H7 (cell line): Measurements from ENCODE around the gene TP63. TPM values are rescaled to one million over a fixed set of nuclear protein-coding genes. Genes with fewer than 3 reads are reported as not detected.

Source experiments
- DNase-seq: peaks from one replicate; pipeline ENCODE4 v3.0.0; 2012
- H3K27me3 ChIP-seq: 2 replicates; pipeline ENCODE4 v1.6.0; 2011; ENCODE audit warnings: mild to moderate bottlenecking, low read length; ENCODE audit not compliant: control insufficient read depth, insufficient read depth
- H3K36me3 ChIP-seq: replicated peaks from 2 replicates; pipeline ENCODE4 v1.5.1; 2011; ENCODE audit warnings: low read length; ENCODE audit not compliant: control insufficient read depth, insufficient read depth
- H3K4me3 ChIP-seq: 2 replicates; pipeline ENCODE4 v1.5.1; 2011; ENCODE audit warnings: low read depth, mild to moderate bottlenecking, control low read depth, low read length, moderate library complexity; ENCODE audit not compliant: insufficient read depth
- total RNA-seq: library from RNA; depleted of rRNA; stranded (reverse); fragments of >200 nt; shearing (Covaris generic); gene quantifications from 2 replicates; pipeline ENCODE4 v1.2.3, GENCODE V29; 2014

Gene TP63
- total RNA-seq, 1 experiment from 2014 or later = not detected

GRCh38 chr3:189860296-189860695 is 229.1 kb downstream of the TP63 start:
- Histone ChIP-seq H3K27me3 (no peaks in the 10 kb centered on the region), H3K4me3 (no peak overlapping the region), H3K36me3 (no peaks in the 10 kb centered on the region)
- DNase-seq = no peak

GRCh38 chr3:189862385-189862998 is 231.3 kb downstream of the TP63 start:
- Histone ChIP-seq H3K27me3 (no peaks in the 10 kb centered on the region), H3K36me3 (no peaks in the 10 kb centered on the region), H3K4me3 (no peak overlapping the region)
- DNase-seq = no peak

- Histone ChIP-seq H3K4me3 (no peak overlapping the region), H3K36me3 (no peaks in the 10 kb centered on the region), H3K27me3 (no peaks in the 10 kb centered on the region)
- no peak for DNase-seq
Measured at GRCh38 chr3:189863031-189863430, 231.8 kb downstream of the TP63 start.

- DNase-seq = no peak
- no peaks in the 10 kb centered on the region for H3K36me3 ChIP-seq
- no peak overlapping the region for H3K4me3 ChIP-seq
- H3K27me3 ChIP-seq = no peaks in the 10 kb centered on the region
Measured at GRCh38 chr3:189868061-189868460, 236.9 kb downstream of the TP63 start.

- Histone ChIP-seq H3K36me3 (no peaks in the 10 kb centered on the region), H3K4me3 (no peak overlapping the region), H3K27me3 (no peaks in the 10 kb centered on the region)
- no peak for DNase-seq
Measured at GRCh38 chr3:189869165-189869564, 238.0 kb downstream of the TP63 start.

- Histone ChIP-seq H3K36me3 (no peaks in the 10 kb centered on the region), H3K27me3 (no peaks in the 10 kb centered on the region), H3K4me3 (no peak overlapping the region)
- DNase-seq = no peak
Measured at GRCh38 chr3:189871418-189871817, 240.2 kb downstream of the TP63 start.

- DNase-seq = no peak
- Histone ChIP-seq H3K27me3 (no peaks in the 10 kb centered on the region), H3K36me3 (no peaks in the 10 kb centered on the region), H3K4me3 (no peak overlapping the region)
Measured at GRCh38 chr3:189883113-189883753, 252.0 kb downstream of the TP63 start.

GRCh38 chr3:189890496-189890895 is 259.3 kb downstream of the TP63 start:
- H3K4me3 ChIP-seq = no peak overlapping the region

GRCh38 chr3:189896533-189896932 is 265.3 kb downstream of the TP63 start:
- Histone ChIP-seq H3K27me3 (no peaks in the 10 kb centered on the region), H3K4me3 (no peak overlapping the region), H3K36me3 (no peaks in the 10 kb centered on the region)
- DNase-seq = no peak

More at GRCh38 chr3:189890496-189890895, 259.3 kb downstream of the TP63 start:
- Histone ChIP-seq H3K27me3 (no peaks in the 10 kb centered on the region), H3K36me3 (no peaks in the 10 kb centered on the region)
- DNase-seq = no peak

- Histone ChIP-seq H3K36me3 (no peaks in the 10 kb centered on the region), H3K27me3 (no peaks in the 10 kb centered on the region), H3K4me3 (no peak overlapping the region)
- no peak for DNase-seq
Measured at GRCh38 chr3:189897406-189897805, 266.2 kb downstream of the TP63 start.

- no peak overlapping the region for H3K4me3 ChIP-seq
- H3K27me3 ChIP-seq = no peaks in the 10 kb centered on the region
- DNase-seq = no peak
- H3K36me3 ChIP-seq = no peaks in the 10 kb centered on the region
Measured at GRCh38 chr3:189898559-189899153, 267.5 kb downstream of the TP63 start.

GRCh38 chr3:189899186-189899585 is 268.0 kb downstream of the TP63 start:
- no peak for DNase-seq
- Histone ChIP-seq H3K36me3 (no peaks in the 10 kb centered on the region), H3K4me3 (no peak overlapping the region), H3K27me3 (no peaks in the 10 kb centered on the region)

- H3K4me3 ChIP-seq = no peak overlapping the region
- no peak for DNase-seq
- H3K27me3 ChIP-seq = no peaks in the 10 kb centered on the region
- no peaks in the 10 kb centered on the region for H3K36me3 ChIP-seq
Measured at GRCh38 chr3:189900578-189900977, 269.4 kb downstream of the TP63 start.

- Histone ChIP-seq H3K27me3 (no peaks in the 10 kb centered on the region), H3K4me3 (no peak overlapping the region), H3K36me3 (no peaks in the 10 kb centered on the region)
- no peak for DNase-seq
Measured at GRCh38 chr3:189901481-189901880, 270.3 kb downstream of the TP63 start.
